Stimulated activated CD8-positive, alpha-beta memory T cell treated with anti-CD3 and anti-CD28 coated beads, Interleukin-7, amount 100 ng/mL, for 1 hour (primary cell): ENCODE data around the gene RBM15B.
"Not testable (repeated sequence)": the region's sequence is repeated elsewhere in the genome, so short reads cannot be mapped to it uniquely, and the experiment has no call there.

Experiments used
- DNase-seq, 2 donors: peaks; one replicate each; pipeline ENCODE4 v3.0.0-alpha.2; 2020; ENCODE audit warnings: low read depth in 2 of 2

Gene RBM15B

GRCh38 chr3:51379301-51379700 is 11.8 kb upstream of the RBM15B start:
- no peak for DNase-seq

- DNase-seq = no peak
Observed at GRCh38 chr3:51379746-51380455, 11.2 kb upstream of the RBM15B start.

GRCh38 chr3:51380601-51381332 is 10.3 kb upstream of the RBM15B start:
- no peak for DNase-seq

GRCh38 chr3:51381333-51381705 is 9.8 kb upstream of the RBM15B start:
- DNase-seq = no peak

GRCh38 chr3:51382076-51382745 is 8.9 kb upstream of the RBM15B start:
- no peak for DNase-seq

- no peak for DNase-seq
Observed at GRCh38 chr3:51382947-51383578, 8.0 kb upstream of the RBM15B start.

- no peak for DNase-seq
Observed at GRCh38 chr3:51384055-51384725, 6.9 kb upstream of the RBM15B start.

- DNase-seq = peak; percentile 90 to 95
Observed at GRCh38 chr3:51384726-51385473, 6.2 kb upstream of the RBM15B start, which contains the start of gene MANF. Gene MANF, plus strand, starts transcription at chr3:51385291. Its CDS starts 52 bp downstream, at chr3:51385343.

- no peak for DNase-seq
Observed at GRCh38 chr3:51385621-51386091, 5.4 kb upstream of the RBM15B start.

- DNase-seq = no peak
Observed at GRCh38 chr3:51386159-51386851, 4.8 kb upstream of the RBM15B start.

- no peak for DNase-seq
Observed at GRCh38 chr3:51386852-51387229, 4.2 kb upstream of the RBM15B start.

GRCh38 chr3:51387281-51387680 is 3.8 kb upstream of the RBM15B start:
- not testable (repeated sequence) for DNase-seq

- DNase-seq = no peak
Observed at GRCh38 chr3:51388286-51389029, 2.6 kb upstream of the RBM15B start.

GRCh38 chr3:51389423-51390183 is 1.5 kb upstream of the RBM15B start:
- DNase-seq = peak in 1 of 2 donors; percentile 19

- DNase-seq = no peak
Observed at GRCh38 chr3:51390246-51391074, 625 bp upstream of the RBM15B start.

- no peak for DNase-seq
Observed at GRCh38 chr3:51391566-51392354, 675 bp downstream of the RBM15B start.
